Activated T-cell treated with anti-CD3 and anti-CD28 coated beads, Interleukin-2, amount 50 U/mL, for 24 hours (primary cell): ENCODE measurements around the gene SH3GL2.

Experiments
- DNase-seq: peaks from one replicate; pipeline ENCODE4 v3.0.0-alpha.2; 2020
- H3K27ac Mint-ChIP-seq: 2 replicates; pipeline ENCODE4 v1.8.0; 2020; ENCODE audit warnings: mild to moderate bottlenecking, mixed read lengths
- H3K27me3 Mint-ChIP-seq: 2 replicates; pipeline ENCODE4 v1.8.0; 2020; ENCODE audit warnings: mixed read lengths
- H3K36me3 Mint-ChIP-seq: 2 replicates; pipeline ENCODE4 v1.8.0; 2020; ENCODE audit warnings: low read depth, mixed read lengths
- H3K4me1 Mint-ChIP-seq: 2 replicates; pipeline ENCODE4 v1.8.0; 2020; ENCODE audit warnings: low read depth, mixed read lengths
- H3K4me3 Mint-ChIP-seq: 2 replicates; pipeline ENCODE4 v1.8.0; 2020; ENCODE audit warnings: mild to moderate bottlenecking, moderate library complexity, mixed read lengths
- H3K9me3 Mint-ChIP-seq: 2 replicates; pipeline ENCODE4 v1.8.0; 2020; ENCODE audit warnings: mixed read lengths

The SH3GL2 gene

GRCh38 chr9:17578911-17579793, at the start of gene SH3GL2:
Gene SH3GL2, plus strand, starts transcription at chr9:17579066.
- Mint-ChIP-seq H3K27ac (no peak within 1 kb of the TSS), H3K27me3 (peaks cover 41% of the 10 kb centered on the region), H3K36me3 (no peaks in the 10 kb centered on the region), H3K4me3 (peak within 1 kb of the TSS; percentile 54), H3K4me1 (peaks cover 6% of the 10 kb centered on the region), H3K9me3 (peaks cover 11% of the 10 kb centered on the region)
- DNase-seq, result peak; percentile 28

- H3K36me3 Mint-ChIP-seq, result no peaks in the 10 kb centered on the region
- H3K4me3 Mint-ChIP-seq, result no peak overlapping the region
- no peaks in the 10 kb centered on the region for H3K4me1 Mint-ChIP-seq
- no peak for DNase-seq
- no peaks in the 10 kb centered on the region for H3K27me3 Mint-ChIP-seq
- H3K9me3 Mint-ChIP-seq, result no peaks in the 10 kb centered on the region
- H3K27ac Mint-ChIP-seq, result no peak overlapping the region
Observed at GRCh38 chr9:17531642-17532254, 47.1 kb upstream of the SH3GL2 start.

- no peaks in the 10 kb centered on the region for H3K9me3 Mint-ChIP-seq
- no peaks in the 10 kb centered on the region for H3K36me3 Mint-ChIP-seq
- H3K27me3 Mint-ChIP-seq, result no peaks in the 10 kb centered on the region
- H3K27ac Mint-ChIP-seq, result no peak overlapping the region
- H3K4me3 Mint-ChIP-seq, result no peak overlapping the region
- DNase-seq, result no peak
- H3K4me1 Mint-ChIP-seq, result no peaks in the 10 kb centered on the region
Observed at GRCh38 chr9:17532461-17532860, 46.4 kb upstream of the SH3GL2 start.

- Mint-ChIP-seq H3K27me3 (no peaks in the 10 kb centered on the region), H3K4me3 (no peak overlapping the region), H3K4me1 (no peaks in the 10 kb centered on the region), H3K27ac (no peak overlapping the region), H3K36me3 (no peaks in the 10 kb centered on the region), H3K9me3 (no peaks in the 10 kb centered on the region)
- no peak for DNase-seq
Observed at GRCh38 chr9:17535176-17535575, 43.7 kb upstream of the SH3GL2 start.

GRCh38 chr9:17536027-17536426, 42.8 kb upstream of the SH3GL2 start:
- Mint-ChIP-seq H3K27ac (no peak overlapping the region), H3K4me3 (no peak overlapping the region), H3K27me3 (no peaks in the 10 kb centered on the region), H3K36me3 (no peaks in the 10 kb centered on the region), H3K4me1 (no peaks in the 10 kb centered on the region), H3K9me3 (peaks cover 6% of the 10 kb centered on the region)
- DNase-seq, result no peak

- no peaks in the 10 kb centered on the region for H3K4me1 Mint-ChIP-seq
- peaks cover 20% of the 10 kb centered on the region for H3K9me3 Mint-ChIP-seq
Observed at GRCh38 chr9:17551023-17551422, 27.8 kb upstream of the SH3GL2 start.

GRCh38 chr9:17555362-17556054, 23.4 kb upstream of the SH3GL2 start:
- H3K27ac Mint-ChIP-seq, result no peak overlapping the region
- peaks cover 3% of the 10 kb centered on the region for H3K9me3 Mint-ChIP-seq
- H3K36me3 Mint-ChIP-seq, result no peaks in the 10 kb centered on the region
- H3K27me3 Mint-ChIP-seq, result no peaks in the 10 kb centered on the region
- no peak overlapping the region for H3K4me3 Mint-ChIP-seq
- DNase-seq, result no peak
- H3K4me1 Mint-ChIP-seq, result no peaks in the 10 kb centered on the region

More at GRCh38 chr9:17551023-17551422, 27.8 kb upstream of the SH3GL2 start:
- Mint-ChIP-seq H3K27me3 (no peaks in the 10 kb centered on the region), H3K27ac (no peak overlapping the region), H3K4me3 (no peak overlapping the region), H3K36me3 (no peaks in the 10 kb centered on the region)
- DNase-seq, result no peak

GRCh38 chr9:17556255-17556654, 22.6 kb upstream of the SH3GL2 start:
- H3K27ac Mint-ChIP-seq, result no peak overlapping the region
- H3K9me3 Mint-ChIP-seq, result no peaks in the 10 kb centered on the region
- no peaks in the 10 kb centered on the region for H3K27me3 Mint-ChIP-seq
- no peak for DNase-seq
- no peaks in the 10 kb centered on the region for H3K4me1 Mint-ChIP-seq
- H3K4me3 Mint-ChIP-seq, result no peak overlapping the region
- H3K36me3 Mint-ChIP-seq, result no peaks in the 10 kb centered on the region

GRCh38 chr9:17556935-17557334, 21.9 kb upstream of the SH3GL2 start:
- no peaks in the 10 kb centered on the region for H3K4me1 Mint-ChIP-seq
- DNase-seq, result no peak
- no peaks in the 10 kb centered on the region for H3K27me3 Mint-ChIP-seq
- peaks cover under 1% of the 10 kb centered on the region for H3K9me3 Mint-ChIP-seq
- H3K27ac Mint-ChIP-seq, result no peak overlapping the region
- no peaks in the 10 kb centered on the region for H3K36me3 Mint-ChIP-seq
- no peak overlapping the region for H3K4me3 Mint-ChIP-seq

- Mint-ChIP-seq H3K4me1 (no peaks in the 10 kb centered on the region), H3K36me3 (no peaks in the 10 kb centered on the region), H3K27me3 (peaks cover 2% of the 10 kb centered on the region), H3K27ac (no peak overlapping the region), H3K9me3 (peaks cover 15% of the 10 kb centered on the region), H3K4me3 (no peak overlapping the region)
- DNase-seq, result no peak
Observed at GRCh38 chr9:17571825-17572224, 7.0 kb upstream of the SH3GL2 start.

- Mint-ChIP-seq H3K9me3 (peaks cover 15% of the 10 kb centered on the region), H3K27ac (no peak overlapping the region), H3K4me1 (peaks cover 2% of the 10 kb centered on the region), H3K36me3 (no peaks in the 10 kb centered on the region), H3K4me3 (no peak overlapping the region), H3K27me3 (peaks cover 15% of the 10 kb centered on the region)
- no peak for DNase-seq
Observed at GRCh38 chr9:17574342-17574741, 4.5 kb upstream of the SH3GL2 start.

GRCh38 chr9:17578577-17578910, 322 bp upstream of the SH3GL2 start:
- H3K27ac Mint-ChIP-seq, result no peak overlapping the region
- peaks cover 6% of the 10 kb centered on the region for H3K4me1 Mint-ChIP-seq
- peaks cover 12% of the 10 kb centered on the region for H3K9me3 Mint-ChIP-seq
- H3K27me3 Mint-ChIP-seq, result peaks cover 41% of the 10 kb centered on the region
- H3K36me3 Mint-ChIP-seq, result no peaks in the 10 kb centered on the region
- no peak overlapping the region for H3K4me3 Mint-ChIP-seq
- no peak for DNase-seq

- Mint-ChIP-seq H3K9me3 (peaks cover 8% of the 10 kb centered on the region), H3K36me3 (no peaks in the 10 kb centered on the region), H3K27me3 (peaks cover 41% of the 10 kb centered on the region), H3K4me1 (peaks cover 6% of the 10 kb centered on the region), H3K27ac (no peak overlapping the region), H3K4me3 (no peak overlapping the region)
- no peak for DNase-seq
Observed at GRCh38 chr9:17580119-17580518, 1.3 kb downstream of the SH3GL2 start.

GRCh38 chr9:17587113-17587512, 8.2 kb downstream of the SH3GL2 start:
- Mint-ChIP-seq H3K27me3 (peaks cover 3% of the 10 kb centered on the region), H3K36me3 (no peaks in the 10 kb centered on the region), H3K27ac (no peak overlapping the region), H3K4me3 (no peak overlapping the region), H3K9me3 (no peaks in the 10 kb centered on the region), H3K4me1 (no peaks in the 10 kb centered on the region)
- DNase-seq, result no peak

GRCh38 chr9:17588395-17588794, 9.5 kb downstream of the SH3GL2 start:
- Mint-ChIP-seq H3K36me3 (no peaks in the 10 kb centered on the region), H3K27ac (no peak overlapping the region), H3K4me3 (no peak overlapping the region), H3K4me1 (no peaks in the 10 kb centered on the region), H3K27me3 (no peaks in the 10 kb centered on the region), H3K9me3 (no peaks in the 10 kb centered on the region)
- no peak for DNase-seq
